PC-3 (cell line): Measurements from ENCODE around the gene FKBP1A. TPM values are rescaled to one million over a fixed set of nuclear protein-coding genes. Genes with fewer than 3 reads are reported as not detected.

Source experiments
- ATAC-seq: fragments of 200-7000 bp; cut with Tn5 transposase; 2 replicates; pipeline ENCODE4 v1.9.1; 2020; ENCODE audit warnings: mild to moderate bottlenecking, moderate library complexity
- BruUV-seq: library from RNA; stranded (reverse); fragments of 400-500 nt; replicated peaks from 2 replicates; lab custom pipeline; 2021; lab: Mats Ljungman, UMichigan
- CTCF ChIA-PET: fragments of 300-600 bp; sonication (Branson Sonifier 250); formaldehyde crosslinking; loops from one replicate; lab custom pipeline; 2022; ENCODE audit warnings: antibody characterized with exemption; lab: Charles Lee
- POLR2A ChIA-PET: fragments of 300-600 bp; sonication (Branson Sonifier 250); formaldehyde crosslinking; loops from one replicate; lab custom pipeline; 2022; ENCODE audit warnings: antibody characterized with exemption; ENCODE audit not compliant: unreplicated experiment; lab: Charles Lee
- DNase-seq: peaks from one replicate; pipeline ENCODE4 v3.0.0-alpha.2; 2015
- H2AFZ ChIP-seq: fragments of 300-600 bp; sonication (generic); 2 replicates; pipeline ENCODE4 v1.6.0; 2016; ENCODE audit warnings: antibody characterized with exemption, low read length
- H3F3A ChIP-seq: fragments of 300-600 bp; sonication (generic); one replicate; pipeline ENCODE4 v1.6.0; 2017; ENCODE audit warnings: antibody characterized with exemption, low read length, control low read depth, mild to moderate bottlenecking; ENCODE audit not compliant: unreplicated experiment
- H3K27ac ChIP-seq: fragments of 300-600 bp; sonication (generic); 2 replicates; pipeline ENCODE4 v1.5.1; 2016; ENCODE audit warnings: mild to moderate bottlenecking, low read length
- H3K27me3 ChIP-seq: fragments of 300-600 bp; sonication (generic); 2 replicates; pipeline ENCODE4 v1.6.1; 2016; ENCODE audit warnings: low read length, mixed read lengths
- H3K36me3 ChIP-seq: fragments of 300-600 bp; sonication (generic); 2 replicates; pipeline ENCODE4 v1.6.1; 2016; ENCODE audit warnings: low read depth, mixed run types, low read length, mixed read lengths
- H3K4me1 ChIP-seq: fragments of 300-600 bp; sonication (generic); 2 replicates; pipeline ENCODE4 v1.5.1; 2016; ENCODE audit warnings: low read length; ENCODE audit not compliant: insufficient read depth
- H3K4me2 ChIP-seq: fragments of 300-600 bp; sonication (generic); 2 replicates; pipeline ENCODE4 v1.6.0; 2016; ENCODE audit warnings: low read length
- H3K4me3 ChIP-seq: fragments of 300-600 bp; sonication (generic); 2 replicates; pipeline ENCODE4 v1.5.1; 2016; ENCODE audit warnings: mild to moderate bottlenecking, low read length, mixed read lengths
- H3K79me2 ChIP-seq: fragments of 300-600 bp; sonication (generic); 2 replicates; pipeline ENCODE4 v1.6.1; 2017; ENCODE audit warnings: low read length, mixed read lengths
- H3K9ac ChIP-seq: fragments of 300-600 bp; sonication (generic); 2 replicates; pipeline ENCODE4 v1.6.0; 2016; ENCODE audit warnings: mild to moderate bottlenecking, low read length
- H3K9me2 ChIP-seq: fragments of 300-600 bp; sonication (generic); replicated peaks from 2 replicates; pipeline ENCODE4 v1.6.1; 2016; ENCODE audit warnings: mixed run types, low read length, mixed read lengths
- H3K9me3 ChIP-seq: fragments of 300-600 bp; sonication (generic); 2 replicates; pipeline ENCODE4 v1.6.1; 2016; ENCODE audit warnings: low read length, mixed read lengths
- H4K20me1 ChIP-seq: fragments of 300-600 bp; sonication (generic); 2 replicates; pipeline ENCODE4 v1.6.1; 2016; ENCODE audit warnings: low read length, mixed read lengths
- EZH2 ChIP-seq: fragments of 300-600 bp; sonication (generic); IDR thresholded peaks from one replicate; pipeline ENCODE4 v1.6.1; 2017; ENCODE audit warnings: antibody characterized with exemption, mild to moderate bottlenecking, low read length; ENCODE audit not compliant: unreplicated experiment
- EZH2phosphoT487 ChIP-seq: fragments of 300-600 bp; sonication (generic); IDR thresholded peaks from 2 replicates; pipeline ENCODE4 v1.6.1; 2018; ENCODE audit warnings: mild to moderate bottlenecking, antibody characterized with exemption, low read length, borderline replicate concordance
- intact Hi-C: fragments of 100-400 bp; cut with micrococcal nuclease; formaldehyde crosslinking; loops from 2 replicates; pipeline ENCODE4 v1.9.0; 2023
- total RNA-seq: library from RNA; depleted of rRNA; stranded (reverse); fragments of >200 nt; gene quantifications from 2 replicates; pipeline ENCODE4 v1.2.3, GENCODE V29; 2014
- TF ChIP-seq, protein P1 (sequence below): fragments of 300-600 bp; sonication (generic); conservative IDR thresholded peaks from 2 replicates; pipeline ENCODE4 v1.5.1; 2017; ENCODE audit warnings: antibody characterized with exemption, low read depth, mild to moderate bottlenecking, low read length

The FKBP1A gene
- total RNA-seq, 1 experiment from 2014 or later = 178 TPM

GRCh38 chr20:1371830-1372539 lies 20.9 kb downstream of the FKBP1A start:
- intact Hi-C loops = loop anchor here (2.0 kb wide), 1 partner anchor 57 kb away; no protein-coding TSS in a partner anchor

DNA sequence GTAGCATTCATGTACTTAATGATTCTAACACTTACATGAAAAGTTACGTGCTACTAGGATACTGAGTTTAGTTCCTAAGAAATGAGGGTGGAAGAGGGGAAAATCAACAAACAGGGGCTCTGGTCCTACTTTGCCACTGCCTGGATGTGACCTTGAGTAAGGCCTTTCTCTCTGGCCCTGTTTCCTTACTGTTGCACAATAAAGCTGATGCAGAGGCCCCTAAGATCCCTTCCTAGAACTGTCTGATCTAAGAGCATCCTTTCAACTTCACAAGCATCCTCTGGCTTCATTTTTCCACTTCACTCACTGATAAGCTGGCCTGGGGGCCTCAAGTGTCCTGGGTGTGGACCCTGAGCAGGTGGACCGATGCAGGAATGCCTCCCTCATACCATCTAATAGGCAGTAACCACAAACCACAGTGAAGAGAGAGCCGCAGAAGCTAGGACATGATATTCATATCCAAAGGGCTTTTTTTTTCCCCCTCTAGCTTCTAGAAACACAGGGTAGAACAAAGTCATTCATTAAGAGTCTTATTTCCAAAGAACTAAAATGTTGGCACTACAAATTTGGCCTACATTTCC lies 21.6 kb downstream of the FKBP1A start:
- Histone ChIP-seq H3K4me3 (no peak overlapping the region), H3F3A (peaks cover 6% of the 10 kb centered on the region), H3K36me3 (peaks cover 72% of the 10 kb centered on the region), H2AFZ (no peak overlapping the region), H3K27me3 (no peaks in the 10 kb centered on the region), H3K27ac (0 out of 2 replicates have a peak overlapping the region, but pooled peaks have one; percentile 16), H3K9me3 (no peaks in the 10 kb centered on the region), H3K4me1 (peaks cover 60% of the 10 kb centered on the region), H3K9ac (no peak overlapping the region), H3K79me2 (peaks cover 73% of the 10 kb centered on the region), H3K9me2 (no peaks in the 10 kb centered on the region), H4K20me1 (peaks cover 31% of the 10 kb centered on the region), H3K4me2 (0 out of 2 replicates have a peak overlapping the region, but pooled peaks have one; percentile 15)
- no peak for ATAC-seq
- intact Hi-C loops = loop anchor here (2.0 kb wide), 1 partner anchor 56 kb away; no protein-coding TSS in a partner anchor
- no peak for DNase-seq
- no TSS peak for BruUV-seq
- TF ChIP-seq, protein P1, sequence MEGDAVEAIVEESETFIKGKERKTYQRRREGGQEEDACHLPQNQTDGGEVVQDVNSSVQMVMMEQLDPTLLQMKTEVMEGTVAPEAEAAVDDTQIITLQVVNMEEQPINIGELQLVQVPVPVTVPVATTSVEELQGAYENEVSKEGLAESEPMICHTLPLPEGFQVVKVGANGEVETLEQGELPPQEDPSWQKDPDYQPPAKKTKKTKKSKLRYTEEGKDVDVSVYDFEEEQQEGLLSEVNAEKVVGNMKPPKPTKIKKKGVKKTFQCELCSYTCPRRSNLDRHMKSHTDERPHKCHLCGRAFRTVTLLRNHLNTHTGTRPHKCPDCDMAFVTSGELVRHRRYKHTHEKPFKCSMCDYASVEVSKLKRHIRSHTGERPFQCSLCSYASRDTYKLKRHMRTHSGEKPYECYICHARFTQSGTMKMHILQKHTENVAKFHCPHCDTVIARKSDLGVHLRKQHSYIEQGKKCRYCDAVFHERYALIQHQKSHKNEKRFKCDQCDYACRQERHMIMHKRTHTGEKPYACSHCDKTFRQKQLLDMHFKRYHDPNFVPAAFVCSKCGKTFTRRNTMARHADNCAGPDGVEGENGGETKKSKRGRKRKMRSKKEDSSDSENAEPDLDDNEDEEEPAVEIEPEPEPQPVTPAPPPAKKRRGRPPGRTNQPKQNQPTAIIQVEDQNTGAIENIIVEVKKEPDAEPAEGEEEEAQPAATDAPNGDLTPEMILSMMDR = no peak
- no peak for TF ChIP-seq EZH2phosphoT487
- no peak for TF ChIP-seq EZH2
- CTCF ChIA-PET = interaction anchor here (0.9 kb wide), 1 partner anchor 28 kb away, joined by 3 read pairs; no protein-coding TSS in a partner anchor
- POLR2A ChIA-PET = no interaction called here

More at GRCh38 chr20:1371830-1372539, 20.9 kb downstream of the FKBP1A start:
- Histone ChIP-seq H3K4me3 (no peak overlapping the region), H3F3A (peaks cover 6% of the 10 kb centered on the region), H3K9ac (no peak overlapping the region), H3K27ac (no peak overlapping the region), H3K27me3 (no peaks in the 10 kb centered on the region), H3K36me3 (peaks cover 77% of the 10 kb centered on the region), H3K4me1 (peaks cover 64% of the 10 kb centered on the region), H3K9me2 (no peaks in the 10 kb centered on the region), H4K20me1 (peaks cover 36% of the 10 kb centered on the region), H3K9me3 (no peaks in the 10 kb centered on the region), H3K4me2 (no peak overlapping the region), H3K79me2 (peaks cover 80% of the 10 kb centered on the region), H2AFZ (no peak overlapping the region)
- TF ChIP-seq EZH2 = no peak
- no peak for TF ChIP-seq EZH2phosphoT487
- TF ChIP-seq, protein P1 = no peak
- ATAC-seq (peak; percentile 23), DNase-seq (peak; percentile 35)
- ChIA-PET POLR2A (no interaction called here), CTCF (interaction anchor here (0.5 to 0.9 kb wide), 3 partner anchors 21 to 67 kb away, joined by 3 to 7 read pairs (median 3); no protein-coding TSS in a partner anchor)
- no TSS peak for BruUV-seq
